ENCODE results near the gene CSMD2. TPM values are rescaled to one million over a fixed set of nuclear protein-coding genes. Genes with fewer than 3 reads are reported as not detected.

Gene CSMD2
- total and polyA plus RNA-seq, 2 of the 4 experiments (the other 2 are of a cell fraction) = under 0.01 to 0.36 TPM

DNA sequence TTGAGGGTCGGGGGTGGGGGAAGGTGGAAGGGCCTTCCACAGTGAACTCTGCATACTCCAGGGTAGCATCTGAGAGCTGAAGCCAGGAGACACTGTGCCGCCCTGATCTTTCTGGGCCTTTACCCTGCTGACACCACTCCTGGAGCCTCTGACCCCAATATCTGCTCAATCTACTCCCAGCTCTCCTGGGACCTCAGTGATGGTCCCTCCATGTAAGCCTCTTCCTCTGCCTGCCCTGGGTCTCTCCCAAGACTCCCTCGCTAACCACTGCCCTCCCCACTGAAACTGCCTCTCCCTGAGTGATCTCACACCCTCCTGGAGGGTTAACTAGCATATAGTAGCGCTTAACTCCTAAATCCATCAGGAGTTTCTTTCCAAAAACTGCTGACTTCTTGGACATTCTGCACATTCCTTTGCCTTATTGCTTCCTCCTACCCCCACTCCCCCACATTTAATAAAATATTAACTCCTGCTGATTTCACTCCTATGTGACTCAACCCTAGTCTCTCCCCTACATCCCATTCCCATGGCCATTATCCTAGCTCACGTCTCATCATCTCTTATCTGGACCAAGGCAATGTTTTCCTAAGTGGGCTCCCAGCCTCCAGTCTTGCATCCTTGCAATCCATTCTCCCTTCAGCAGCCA is 155.6 kb downstream of the CSMD2 start:
- no peak overlapping the region for H4K5ac ChIP-seq (ENCODE audit: low read depth, low read length)
- H2AK9ac ChIP-seq (replicated peaks; ENCODE audit: low read depth, low read length, poor library complexity) = no peak overlapping the region
- in situ Hi-C loops (cut with MboI; ENCODE audit: low sequenced_read_pairs) (no loop called here), dilution Hi-C loops (cut with HindIII; ENCODE audit: low sequenced_read_pairs, unreplicated experiment) (no loop called here), intact Hi-C loops (cut with micrococcal nuclease) (no loop called here)
- no peak overlapping the region for H3K27ac ChIP-seq (ENCODE audit: insufficient read depth, low read length)
- H4K8ac ChIP-seq (ENCODE audit: low read depth in 2 of 2, low read length in 2 of 2) = no peak overlapping the region
- H4K20me1 ChIP-seq (ENCODE audit: insufficient read depth, low read length) = no peaks in the 10 kb centered on the region
- H3K9me3 ChIP-seq (ENCODE audit: control insufficient read depth, insufficient read depth, low read length) = peaks cover 32% of the 10 kb centered on the region
- no peak for TF ChIP-seq RCOR1 (IDR thresholded peaks at IDR 0.05; ENCODE audit: insufficient replicate concordance, low read length)
- TF ChIP-seq MAZ (IDR thresholded peaks at IDR 0.05; ENCODE audit: borderline replicate concordance, low read depth, low read length) = no peak
- TF ChIP-seq FOS (IDR thresholded peaks at IDR 0.05; ENCODE audit: low read depth, low read length) = no peak
- no peak for TF ChIP-seq POLR2A (IDR thresholded peaks at IDR 0.05; ENCODE audit: low read depth, low read length)
- TF ChIP-seq BHLHE40 (IDR thresholded peaks at IDR 0.05; ENCODE audit: low read depth, low read length) = no peak
- TF ChIP-seq RFX5 (IDR thresholded peaks at IDR 0.05; ENCODE audit: low read depth, low read length) = no peak
- TF ChIP-seq CEBPB (IDR thresholded peaks at IDR 0.05; ENCODE audit: low read depth, low read length) = no peak
- no peak for TF ChIP-seq CHD1 (IDR thresholded peaks at IDR 0.05; ENCODE audit: low read depth, low read length)
- TF ChIP-seq, protein P1, sequence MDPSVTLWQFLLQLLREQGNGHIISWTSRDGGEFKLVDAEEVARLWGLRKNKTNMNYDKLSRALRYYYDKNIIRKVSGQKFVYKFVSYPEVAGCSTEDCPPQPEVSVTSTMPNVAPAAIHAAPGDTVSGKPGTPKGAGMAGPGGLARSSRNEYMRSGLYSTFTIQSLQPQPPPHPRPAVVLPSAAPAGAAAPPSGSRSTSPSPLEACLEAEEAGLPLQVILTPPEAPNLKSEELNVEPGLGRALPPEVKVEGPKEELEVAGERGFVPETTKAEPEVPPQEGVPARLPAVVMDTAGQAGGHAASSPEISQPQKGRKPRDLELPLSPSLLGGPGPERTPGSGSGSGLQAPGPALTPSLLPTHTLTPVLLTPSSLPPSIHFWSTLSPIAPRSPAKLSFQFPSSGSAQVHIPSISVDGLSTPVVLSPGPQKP (IDR thresholded peaks at IDR 0.05; ENCODE audit: borderline replicate concordance, low read depth, low read length) = no peak
- H2AK5ac ChIP-seq (ENCODE audit: low read depth, low read length) = no peak overlapping the region
- CTCF ChIA-PET = no interaction called here
- no peak overlapping the region for H3K14ac ChIP-seq (replicated peaks; ENCODE audit: low read depth, low read length)
- no TSS peak for BruUV-seq (replicated peaks)
- no peak for ATAC-seq (ENCODE audit: low read depth)
- no peak overlapping the region for H3K4ac ChIP-seq (ENCODE audit: low read depth, low read length)
- H2BK20ac ChIP-seq (ENCODE audit: low read depth, low read length) = no peak overlapping the region
- no peak overlapping the region for H3K4me2 ChIP-seq (ENCODE audit: low read depth, low read length)
- H3K79me1 ChIP-seq (ENCODE audit: low read depth in 1 of 2, low read length in 2 of 2) = no peaks in the 10 kb centered on the region
- H2BK5ac ChIP-seq (ENCODE audit: low read depth, low read length, poor library complexity, severe bottlenecking) = no peak overlapping the region
- no peaks in the 10 kb centered on the region for H3K4me1 ChIP-seq (ENCODE audit: control insufficient read depth, insufficient read depth, low read length)
- H3K9me1 ChIP-seq (ENCODE audit: insufficient read depth, low read length) = no peaks in the 10 kb centered on the region
- DNase-seq = no peak
- 17% methylated on average over 3 of the region's 5 CpGs; no CpG with 5 or more reads in 1 of the 2 experiments for WGBS, 2 experiments (ENCODE audit: extremely low coverage in 2 of 2, insufficient read length in 1 of 2)
- no peak overlapping the region for H3K18ac ChIP-seq (ENCODE audit: low read depth, low read length)
- no peak overlapping the region for H2AFZ ChIP-seq (replicated peaks; ENCODE audit: low read length, poor library complexity)
- no peak overlapping the region for H3K56ac ChIP-seq (ENCODE audit: extremely low read depth, insufficient read depth, low read length)
- H3K4me3 ChIP-seq (ENCODE audit: insufficient read depth, low read depth, low read length) = no peak overlapping the region
- H3K9ac ChIP-seq (ENCODE audit: low read depth, low read length) = no peak overlapping the region
- no peak overlapping the region for H3K23ac ChIP-seq (ENCODE audit: low read depth, low read length)
- no peaks in the 10 kb centered on the region for H3K27me3 ChIP-seq (ENCODE audit: control insufficient read depth, insufficient read depth, low read length)
- no peak overlapping the region for H2BK120ac ChIP-seq (ENCODE audit: low read depth, low read length)
- H3K36me3 ChIP-seq (ENCODE audit: control insufficient read depth, insufficient read depth, low read length) = no peaks in the 10 kb centered on the region
- H2BK15ac ChIP-seq (ENCODE audit: low read depth, low read length) = no peak overlapping the region
- no peak overlapping the region for H4K91ac ChIP-seq (ENCODE audit: insufficient read depth, low read depth, low read length)
- POLR2A ChIA-PET (ENCODE audit: unreplicated experiment) = no interaction called here
